ENCODE data around the gene APC. TPM values are rescaled to one million over a fixed set of nuclear protein-coding genes. Genes with fewer than 3 reads are reported as not detected.

The APC gene
- polyA plus RNA-seq, 1 experiment: 25.7 TPM

GRCh38 chr5:112762113-112762810 is 24.6 kb downstream of the APC start:
- no peaks in the 10 kb centered on the region for H3K27me3 ChIP-seq (ENCODE audit: control insufficient read depth, insufficient read depth, low read length)
- DNase-seq (ENCODE audit: low read depth, low spot score): no peak
- CTCF ChIA-PET: interaction anchor here (0.7 to 1.2 kb wide), 3 partner anchors 71 to 211 kb away, joined by 3 to 6 read pairs (median 5); no protein-coding TSS in a partner anchor
- no peak for TF ChIP-seq CTCF (IDR thresholded peaks at IDR 0.05; ENCODE audit: low read depth, low read length)
- no peaks in the 10 kb centered on the region for H3K9me3 ChIP-seq (ENCODE audit: control insufficient read depth, insufficient read depth, low read length)
- POLR2A ChIA-PET: no interaction called here
- no peak overlapping the region for H3K27ac ChIP-seq (ENCODE audit: low read depth, low read length)
- H3K4me3 ChIP-seq (ENCODE audit: low read depth, low read length): no peak overlapping the region

- TF ChIP-seq CTCF (IDR thresholded peaks at IDR 0.05; ENCODE audit: low read depth, low read length): no peak
- Histone ChIP-seq H3K9me3 (ENCODE audit: control insufficient read depth, insufficient read depth, low read length) (no peaks in the 10 kb centered on the region), H3K27ac (ENCODE audit: low read depth, low read length) (no peak overlapping the region), H3K27me3 (ENCODE audit: control insufficient read depth, insufficient read depth, low read length) (no peaks in the 10 kb centered on the region), H3K4me3 (ENCODE audit: low read depth, low read length) (no peak overlapping the region)
- CTCF ChIA-PET: interaction anchor here (0.7 to 1.4 kb wide), 4 partner anchors 72 to 212 kb away, joined by 3 to 6 read pairs (median 4); no protein-coding TSS in a partner anchor
- POLR2A ChIA-PET: no interaction called here
- no peak for DNase-seq (ENCODE audit: low read depth, low spot score)
These were observed 25.5 kb downstream of the APC start for GRCh38 chr5:112763165-112763564.

- H3K27ac ChIP-seq (ENCODE audit: low read depth, low read length): no peak overlapping the region
- no peak for DNase-seq (ENCODE audit: low read depth, low spot score)
- TF ChIP-seq CTCF (IDR thresholded peaks at IDR 0.05; ENCODE audit: low read depth, low read length): no peak
- POLR2A ChIA-PET: interaction anchor here (0.6 kb wide), 1 partner anchor 101 kb away, joined by 3 read pairs; no protein-coding TSS in a partner anchor
- no peaks in the 10 kb centered on the region for H3K27me3 ChIP-seq (ENCODE audit: control insufficient read depth, insufficient read depth, low read length)
- no peak overlapping the region for H3K4me3 ChIP-seq (ENCODE audit: low read depth, low read length)
- no peaks in the 10 kb centered on the region for H3K9me3 ChIP-seq (ENCODE audit: control insufficient read depth, insufficient read depth, low read length)
- CTCF ChIA-PET: interaction anchor here (1.2 to 3.8 kb wide), 3 partner anchors 14 to 221 kb away, joined by 4 to 26 read pairs (median 7); no protein-coding TSS in a partner anchor
These were observed 34.4 kb downstream of the APC start for GRCh38 chr5:112772124-112772523.

- TF ChIP-seq CTCF (IDR thresholded peaks at IDR 0.05; ENCODE audit: low read depth, low read length): no peak
- DNase-seq (ENCODE audit: low read depth, low spot score): peak; percentile 71
- Histone ChIP-seq H3K27me3 (ENCODE audit: control insufficient read depth, insufficient read depth, low read length) (no peaks in the 10 kb centered on the region), H3K9me3 (ENCODE audit: control insufficient read depth, insufficient read depth, low read length) (no peaks in the 10 kb centered on the region), H3K27ac (ENCODE audit: low read depth, low read length) (peak overlapping the region; percentile 59), H3K4me3 (ENCODE audit: low read depth, low read length) (no peak overlapping the region)
- ChIA-PET POLR2A (no interaction called here), CTCF (interaction anchor here (3.3 kb wide), 1 partner anchor 19 kb away, joined by 20 read pairs; no protein-coding TSS in a partner anchor)
These were observed 38.7 kb downstream of the APC start for GRCh38 chr5:112776301-112776856.

GRCh38 chr5:112779531-112779930 is 41.8 kb downstream of the APC start:
- Histone ChIP-seq H3K27ac (ENCODE audit: low read depth, low read length) (no peak overlapping the region), H3K4me3 (ENCODE audit: low read depth, low read length) (no peak overlapping the region), H3K27me3 (ENCODE audit: control insufficient read depth, insufficient read depth, low read length) (no peaks in the 10 kb centered on the region), H3K9me3 (ENCODE audit: control insufficient read depth, insufficient read depth, low read length) (no peaks in the 10 kb centered on the region)
- ChIA-PET CTCF (interaction anchor here (1.3 to 2.0 kb wide), 4 partner anchors 10 to 228 kb away, joined by 4 to 10 read pairs (median 4); no protein-coding TSS in a partner anchor), POLR2A (no interaction called here)
- DNase-seq (ENCODE audit: low read depth, low spot score): no peak
- no peak for TF ChIP-seq CTCF (IDR thresholded peaks at IDR 0.05; ENCODE audit: low read depth, low read length)
